Brain microvascular endothelial cell (primary cell): Measurements from ENCODE around the gene TAS1R3.
A peak's percentile ranks its signal among the peaks of the same experiment; 100 is the strongest.

ENCODE experiments used
- DNase-seq: peaks from one replicate; pipeline ENCODE4 v3.0.0-alpha.2; 2020
- H3K27ac ChIP-seq: fragments of 250-450 bp; sonication (Bioruptor Pico); 2 replicates; pipeline ENCODE4 v1.5.1; 2020; ENCODE audit warnings: mild to moderate bottlenecking, moderate library complexity
- H3K27me3 ChIP-seq: fragments of 250-450 bp; sonication (Bioruptor Pico); replicated peaks from 2 replicates; pipeline ENCODE4 v1.5.1; 2020; ENCODE audit warnings: mild to moderate bottlenecking
- H3K36me3 ChIP-seq: fragments of 250-450 bp; sonication (Bioruptor Pico); replicated peaks from 2 replicates; pipeline ENCODE4 v1.5.1; 2020; ENCODE audit warnings: mild to moderate bottlenecking
- H3K4me3 ChIP-seq: 2 replicates; pipeline ENCODE4 v1.5.1; 2011; ENCODE audit warnings: low read depth, mild to moderate bottlenecking, control low read depth, low read length, moderate library complexity
- CTCF ChIP-seq: IDR thresholded peaks from 2 replicates; pipeline ENCODE4 v1.5.1; 2011; ENCODE audit warnings: low read depth, mild to moderate bottlenecking, moderate library complexity, low read length, control low read depth, inconsistent platforms; ENCODE audit errors: missing control alignments
- in situ Hi-C: cut with HindIII; loops from 2 replicates; pipeline ENCODE4 v1.10.0; 2017; ENCODE audit warnings: low sequenced_read_pairs, low pct_ligation_motif_present

TAS1R3 gene

GRCh38 chr1:1299686-1300351, 31.3 kb upstream of the TAS1R3 start:
- H3K36me3 ChIP-seq, result peaks cover 2% of the 10 kb centered on the region
- no peak overlapping the region for H3K27ac ChIP-seq
- in situ Hi-C loops, result no loop called here
- no peaks in the 10 kb centered on the region for H3K27me3 ChIP-seq
- no peak overlapping the region for H3K4me3 ChIP-seq
- DNase-seq, result no peak
- peak; percentile 65 for TF ChIP-seq CTCF

- Histone ChIP-seq H3K4me3 (no peak overlapping the region), H3K36me3 (peaks cover 2% of the 10 kb centered on the region), H3K27me3 (no peaks in the 10 kb centered on the region), H3K27ac (no peak overlapping the region)
- TF ChIP-seq CTCF, result no peak
- in situ Hi-C loops, result no loop called here
- no peak for DNase-seq
Measured at GRCh38 chr1:1300352-1300739, 30.7 kb upstream of the TAS1R3 start.

GRCh38 chr1:1302006-1302430, 29.1 kb upstream of the TAS1R3 start:
- Histone ChIP-seq H3K27ac (no peak overlapping the region), H3K4me3 (no peak overlapping the region), H3K27me3 (no peaks in the 10 kb centered on the region), H3K36me3 (no peaks in the 10 kb centered on the region)
- peak; percentile 74 for TF ChIP-seq CTCF
- no peak for DNase-seq
- in situ Hi-C loops, result no loop called here

GRCh38 chr1:1302951-1303509, 28.1 kb upstream of the TAS1R3 start:
- H3K4me3 ChIP-seq, result no peak overlapping the region
- TF ChIP-seq CTCF, result no peak
- H3K27ac ChIP-seq, result no peak overlapping the region
- in situ Hi-C loops, result no loop called here
- DNase-seq, result no peak
- H3K36me3 ChIP-seq, result no peaks in the 10 kb centered on the region
- H3K27me3 ChIP-seq, result no peaks in the 10 kb centered on the region

- no peaks in the 10 kb centered on the region for H3K27me3 ChIP-seq
- no peak overlapping the region for H3K4me3 ChIP-seq
- H3K27ac ChIP-seq, result no peak overlapping the region
- DNase-seq, result no peak
- no peaks in the 10 kb centered on the region for H3K36me3 ChIP-seq
- in situ Hi-C loops, result no loop called here
- no peak for TF ChIP-seq CTCF
Measured at GRCh38 chr1:1303736-1304135, 27.3 kb upstream of the TAS1R3 start.
